BJ (cell line): ENCODE results near the gene ELMOD1. TPM values are rescaled to one million over a fixed set of nuclear protein-coding genes. Genes with fewer than 3 reads are reported as not detected.

Experiments
- CTCF ChIA-PET: fragments of 350-600 bp; formaldehyde crosslinking; extraction: SDS; loops from one replicate; lab custom pipeline; 2021; ENCODE audit warnings: antibody characterized with exemption, inconsistent platforms; lab: Yijun Ruan, JAX
- POLR2A ChIA-PET: fragments of 300-600 bp; sonication (Branson Sonifier 250); formaldehyde crosslinking; extraction: SDS; loops from one replicate; lab custom pipeline; 2021; ENCODE audit warnings: antibody characterized with exemption; lab: Charles Lee
- DNase-seq: peaks from one replicate; pipeline ENCODE4 v3.0.0-alpha.2; 2011; ENCODE audit warnings: low read depth
- H3K27me3 ChIP-seq: 2 replicates; pipeline ENCODE4 v1.6.0; 2011; ENCODE audit warnings: low read length; ENCODE audit not compliant: control insufficient read depth, insufficient read depth
- H3K36me3 ChIP-seq: 2 replicates; pipeline ENCODE4 v1.5.1; 2011; ENCODE audit warnings: low read length; ENCODE audit not compliant: control insufficient read depth, insufficient read depth
- H3K4me3 ChIP-seq: 2 replicates; pipeline ENCODE4 v1.5.1; 2011; ENCODE audit warnings: low read depth, mild to moderate bottlenecking, control low read depth, low read length
- CTCF ChIP-seq: IDR thresholded peaks from 2 replicates; pipeline ENCODE4 v1.5.1; 2011; ENCODE audit warnings: low read depth, mild to moderate bottlenecking, control low read depth, inconsistent platforms, low read length, moderate library complexity; ENCODE audit not compliant: insufficient read depth
- polyA plus RNA-seq: library from polyadenylated mRNA; depleted of rRNA; stranded (reverse); fragments of >200 nt; gene quantifications from 2 replicates; pipeline ENCODE4 v1.2.3, GENCODE V29; 2011

Gene ELMOD1
- polyA plus RNA-seq, 1 experiment: 0.04 TPM

- POLR2A ChIA-PET: no interaction called here
- H3K36me3 ChIP-seq: no peaks in the 10 kb centered on the region
- 0 out of 2 replicates have a peak, but pooled peaks have one; percentile 2 for TF ChIP-seq CTCF
- peaks cover 4% of the 10 kb centered on the region; the same call in 1 of the 2 replicates for H3K27me3 ChIP-seq
- H3K4me3 ChIP-seq: no peak overlapping the region
- CTCF ChIA-PET: interaction anchor here (1.1 to 1.2 kb wide), 2 partner anchors 29 to 42 kb away, joined by 3 read pairs; no protein-coding TSS in a partner anchor
- DNase-seq: no peak
Measured at GRCh38 chr11:107605061-107606006, 14.4 kb downstream of the ELMOD1 start.

- peak; percentile 19; the same call in 1 of the 2 replicates for TF ChIP-seq CTCF
- ChIA-PET CTCF (interaction anchor here (1.1 to 1.2 kb wide), 2 partner anchors 30 to 43 kb away, joined by 3 read pairs; no protein-coding TSS in a partner anchor), POLR2A (no interaction called here)
- no peaks in the 10 kb centered on the region for H3K36me3 ChIP-seq
- H3K27me3 ChIP-seq: peaks cover 4% of the 10 kb centered on the region; the same call in 1 of the 2 replicates
- no peak overlapping the region for H3K4me3 ChIP-seq
- DNase-seq: no peak
Measured at GRCh38 chr11:107606141-107606540, 15.2 kb downstream of the ELMOD1 start.

- Histone ChIP-seq H3K27me3 (0 out of 2 replicates have a peak, but pooled peaks cover 3% of the 10 kb centered on the region), H3K36me3 (no peaks in the 10 kb centered on the region), H3K4me3 (no peak overlapping the region)
- ChIA-PET POLR2A (no interaction called here), CTCF (interaction anchor here (1.1 kb wide), 1 partner anchor 11 kb away, joined by 3 read pairs; no protein-coding TSS in a partner anchor)
- no peak for DNase-seq
- TF ChIP-seq CTCF: no peak
Measured at GRCh38 chr11:107608809-107609208, 17.9 kb downstream of the ELMOD1 start.

GRCh38 chr11:107609400-107610218 lies 18.7 kb downstream of the ELMOD1 start:
- no peaks in the 10 kb centered on the region for H3K36me3 ChIP-seq
- no peak overlapping the region for H3K4me3 ChIP-seq
- POLR2A ChIA-PET: interaction anchor here (0.6 kb wide), 1 partner anchor 22 kb away, joined by 4 read pairs; no protein-coding TSS in a partner anchor
- DNase-seq: no peak
- CTCF ChIA-PET: interaction anchor here (1.1 kb wide), 1 partner anchor 10 kb away, joined by 3 read pairs; no protein-coding TSS in a partner anchor
- H3K27me3 ChIP-seq: 0 out of 2 replicates have a peak, but pooled peaks cover 3% of the 10 kb centered on the region
- TF ChIP-seq CTCF: no peak
